ENCODE data around the gene FAM53A. TPM values are rescaled to one million over a fixed set of nuclear protein-coding genes. Genes with fewer than 3 reads are reported as not detected.
"Not testable (repeated sequence)": the region's sequence is repeated elsewhere in the genome, so short reads cannot be mapped to it uniquely, and the experiment has no call there.

Gene FAM53A
- total RNA-seq, 1 experiment from 2014 or later, result 2.4 TPM

DNA sequence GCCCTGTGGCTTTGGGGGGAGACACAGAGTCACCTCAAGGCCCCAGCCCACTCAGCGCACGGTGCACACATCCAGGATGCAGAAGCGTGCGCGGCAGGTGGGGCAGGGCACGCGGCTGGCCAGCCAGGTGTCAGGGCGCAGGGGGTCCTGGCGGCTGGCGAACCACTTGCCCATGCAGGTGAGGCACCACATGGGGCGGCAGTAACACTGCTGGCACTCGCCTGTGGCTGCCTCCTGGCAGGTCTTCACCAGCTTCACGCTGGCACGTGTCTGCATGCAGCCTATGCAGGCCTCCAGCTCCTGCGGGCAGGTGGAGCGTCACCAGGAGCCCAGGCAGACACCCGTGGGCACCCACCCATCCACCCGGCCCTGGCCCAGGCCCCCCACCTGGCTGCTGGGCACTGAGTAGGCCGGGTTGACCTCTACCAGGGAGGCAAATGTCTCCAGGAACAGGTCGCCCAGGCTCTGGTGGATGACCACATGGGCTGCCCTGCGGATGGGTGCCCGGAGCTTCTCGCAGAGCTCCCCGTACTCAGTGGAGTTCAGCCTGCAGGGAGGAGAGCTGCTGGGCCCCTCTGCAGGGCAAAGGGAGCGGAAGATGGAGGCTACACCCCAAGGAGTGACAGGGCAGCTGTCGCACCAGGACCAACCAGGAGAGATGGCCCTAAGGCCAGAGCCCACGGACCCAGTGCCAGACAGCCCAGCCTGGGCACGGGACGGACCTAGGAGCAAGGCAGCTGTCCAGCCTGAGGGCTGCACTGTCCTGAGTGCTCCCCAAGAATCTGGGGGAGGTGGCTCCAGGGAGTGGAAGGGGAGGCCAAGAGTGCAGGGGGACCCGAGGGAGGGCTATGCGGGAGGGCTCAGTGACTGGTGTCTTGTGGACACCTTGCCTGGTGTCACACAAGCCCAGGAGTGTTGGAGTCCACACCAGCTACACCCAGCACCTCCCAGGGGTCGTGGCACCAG is 33.3 kb upstream of the FAM53A start:
- DNase-seq (ENCODE audit: low spot score), result no peak

DNA sequence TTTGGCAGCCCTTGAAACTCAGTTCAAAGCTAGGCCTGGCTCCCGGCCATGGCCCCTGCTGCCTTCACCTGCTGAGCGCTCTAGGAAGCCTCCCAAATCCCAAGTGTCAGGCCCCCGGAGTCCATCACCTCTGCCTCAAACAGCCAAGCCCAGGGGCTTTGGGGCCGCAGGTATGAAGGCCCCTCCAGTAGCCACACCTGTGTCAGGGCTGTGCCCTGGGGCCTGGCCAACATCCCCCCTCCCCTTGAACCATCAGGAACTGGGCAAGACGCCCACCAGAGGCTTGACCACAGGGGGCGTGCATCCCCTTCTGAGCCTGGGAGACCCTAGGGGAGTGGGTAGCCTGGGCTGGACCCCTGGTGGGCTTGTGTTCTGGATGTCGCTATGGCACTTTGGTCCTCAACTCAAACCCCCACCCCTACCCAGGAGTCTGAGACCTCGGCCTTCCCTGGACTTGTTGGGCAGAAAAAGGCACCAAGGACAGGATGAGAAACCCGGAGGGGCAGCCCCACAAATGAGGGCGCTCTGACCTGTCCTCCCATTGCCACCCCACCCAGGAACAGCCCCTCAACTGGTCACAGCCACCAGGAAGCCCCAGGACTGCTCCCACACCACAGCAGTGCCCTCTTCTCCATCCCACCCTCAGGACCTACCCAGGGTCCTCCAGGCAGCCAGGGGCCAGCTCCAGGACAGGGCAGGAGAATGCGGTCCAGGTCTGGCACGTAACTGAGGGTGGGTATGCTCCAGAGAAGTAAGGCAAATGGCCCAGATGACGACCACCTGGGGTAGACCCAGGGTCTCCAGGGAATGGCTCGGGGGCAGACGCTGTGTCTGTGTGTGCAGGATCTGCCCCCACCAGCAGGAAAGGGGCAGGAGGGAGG is 32.2 kb upstream of the FAM53A start:
- DNase-seq (ENCODE audit: low spot score), result no peak

DNA sequence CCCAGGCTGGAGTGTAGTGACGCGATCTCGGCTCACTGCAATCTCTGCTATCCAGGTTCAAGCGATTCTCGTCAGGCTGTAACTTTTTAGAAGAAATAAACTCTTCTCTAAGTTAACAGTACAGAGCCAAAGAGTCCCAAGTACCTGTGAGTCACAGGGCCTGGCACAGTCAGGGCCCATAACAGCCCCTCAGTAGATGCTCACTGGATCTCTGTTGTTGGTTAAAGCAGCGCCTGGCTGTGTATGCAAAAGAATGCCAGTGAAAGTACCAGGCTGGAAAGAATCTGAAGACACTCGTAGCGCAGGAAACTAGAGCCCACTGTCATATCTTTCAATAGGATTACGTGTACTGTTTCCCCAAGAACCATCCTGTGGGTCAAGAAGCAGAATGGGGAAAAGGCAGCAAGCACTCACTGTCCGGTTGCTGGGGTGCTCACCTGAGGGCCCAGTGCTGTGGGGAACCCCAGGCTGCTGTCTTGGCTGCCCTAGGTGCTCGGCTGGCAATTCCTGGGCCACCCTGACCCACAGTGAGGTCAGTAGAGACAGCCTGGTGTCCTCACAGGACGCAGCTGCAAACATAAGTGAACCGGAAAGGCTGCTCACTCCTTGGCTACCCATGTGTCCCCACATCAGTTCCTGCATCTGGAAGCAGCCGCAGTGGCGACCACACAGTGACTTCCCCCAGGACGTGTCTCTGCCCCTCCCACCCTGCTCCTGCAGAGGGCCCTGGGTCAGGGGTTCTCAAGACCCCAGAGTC is 31.1 kb upstream of the FAM53A start:
- DNase-seq (ENCODE audit: low spot score), result no peak

DNA sequence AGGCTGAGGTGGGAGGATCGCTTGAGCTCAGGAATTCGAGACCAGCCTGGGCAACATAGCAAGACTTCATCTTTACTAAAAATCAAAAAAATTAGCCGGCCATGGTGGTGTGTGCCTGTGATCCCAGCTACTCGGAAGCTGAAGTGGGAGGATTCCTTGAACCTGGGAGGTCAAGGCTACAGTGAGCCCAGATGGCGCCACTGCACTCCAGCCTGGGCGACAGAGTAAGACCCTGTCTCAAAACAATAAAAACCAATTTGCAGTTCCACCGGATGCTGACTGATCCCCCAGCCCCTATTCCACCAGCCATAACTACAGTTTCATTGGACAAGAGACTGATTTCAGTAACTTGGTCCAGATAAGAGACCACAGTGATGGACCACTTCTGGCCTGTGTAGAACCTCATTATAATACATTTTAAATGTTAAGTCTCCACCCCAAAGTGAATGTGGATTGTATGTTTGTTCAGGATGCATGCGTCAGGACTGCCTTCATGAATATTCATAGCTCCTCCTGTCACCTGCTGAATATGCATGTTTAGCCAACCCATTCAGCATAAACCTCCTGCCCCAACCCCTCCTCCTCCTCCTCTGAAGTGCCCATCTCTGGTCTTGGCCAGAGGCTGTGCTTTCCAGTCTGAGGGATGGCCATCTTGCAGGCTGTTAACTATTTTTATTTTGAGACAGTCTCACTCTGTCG is 30.3 kb upstream of the FAM53A start:
- DNase-seq (ENCODE audit: low spot score), result no peak

DNA sequence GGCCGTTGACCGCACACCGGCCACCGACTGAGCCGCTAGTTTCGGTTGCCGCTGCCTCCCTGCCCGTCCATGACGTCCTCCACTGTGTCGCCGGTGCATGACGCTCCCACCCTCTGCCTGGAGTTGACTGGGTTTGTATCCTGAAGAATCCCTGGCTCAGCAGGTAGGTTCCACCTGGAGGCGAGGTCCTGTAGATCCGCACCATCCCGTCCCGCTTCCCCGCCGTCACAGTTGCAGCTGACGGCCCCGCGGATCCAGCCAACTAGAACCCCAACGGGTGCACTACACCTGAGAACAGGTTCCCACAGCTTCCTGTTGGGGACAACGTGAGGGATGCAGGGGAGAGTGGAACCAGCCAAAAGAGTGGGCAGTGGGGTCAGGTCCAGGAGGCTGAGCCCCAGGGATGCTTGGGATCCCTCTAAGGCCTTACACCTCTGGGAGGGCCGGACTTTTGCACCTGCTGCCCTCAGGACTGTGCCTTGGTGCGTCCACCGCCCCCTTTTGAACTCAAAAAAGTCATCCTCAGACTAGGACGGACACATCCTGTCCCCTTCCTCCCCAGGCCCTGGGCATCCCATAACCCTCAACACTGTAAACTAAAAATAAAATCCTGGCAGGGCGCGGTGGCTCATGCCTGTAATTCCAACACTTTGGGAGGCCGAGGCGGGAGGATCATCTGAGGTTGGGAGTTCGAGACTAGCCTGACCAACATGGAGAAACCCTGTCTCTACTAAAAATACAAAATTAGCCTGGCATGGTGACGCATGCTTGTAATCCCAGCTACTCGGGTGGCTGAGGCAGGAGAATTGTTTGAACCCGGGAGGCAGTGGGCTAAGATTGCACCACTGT is 29.1 kb upstream of the FAM53A start:
- DNase-seq (ENCODE audit: low spot score), result no peak

DNA sequence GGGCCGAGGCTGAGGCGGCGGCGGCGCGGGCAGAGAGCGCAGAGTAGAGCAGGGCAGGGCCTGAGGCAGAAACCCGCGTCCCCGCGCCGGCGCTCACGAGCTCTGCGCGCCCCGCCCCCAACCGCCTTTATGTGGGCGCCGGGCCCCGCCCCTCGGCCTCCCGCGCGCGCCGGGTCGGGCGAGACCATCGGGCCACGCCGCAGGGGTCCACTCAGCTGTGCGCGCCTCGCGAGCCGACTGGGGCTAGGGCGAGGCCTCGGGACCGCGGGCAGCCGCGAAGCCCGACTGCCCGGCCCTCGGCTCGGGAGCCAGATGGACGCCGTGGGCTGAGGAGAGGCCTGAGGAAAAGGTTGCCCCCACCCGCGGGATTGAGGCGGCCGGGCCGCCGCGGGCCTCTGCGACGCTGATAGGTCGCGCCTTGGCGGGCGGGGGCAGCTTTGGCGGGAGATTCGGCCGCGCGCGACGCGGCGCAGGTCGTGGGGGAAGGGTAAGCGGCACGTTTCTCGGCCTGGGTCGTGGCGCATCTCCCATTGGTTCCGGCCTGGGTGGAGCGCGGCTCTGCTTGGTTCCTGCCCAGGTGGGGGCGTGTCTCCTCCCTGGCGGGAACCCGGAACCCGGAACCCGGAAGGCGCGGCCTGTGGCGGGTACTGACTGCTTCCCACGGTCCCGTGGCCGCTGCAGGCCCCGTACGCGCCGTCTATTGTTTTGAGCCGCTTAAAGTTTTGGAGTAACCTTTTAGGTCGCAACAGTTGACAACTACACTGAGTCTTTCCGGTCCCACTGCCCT is 28.3 kb upstream of the FAM53A start, which contains the start of gene SLBP:
TSS of gene SLBP (minus strand) at position 104 of the 787 bp plus-strand sequence. CDS start 131 bp downstream, outside the sequence.
- DNase-seq (ENCODE audit: low spot score), result peak; percentile 98

DNA sequence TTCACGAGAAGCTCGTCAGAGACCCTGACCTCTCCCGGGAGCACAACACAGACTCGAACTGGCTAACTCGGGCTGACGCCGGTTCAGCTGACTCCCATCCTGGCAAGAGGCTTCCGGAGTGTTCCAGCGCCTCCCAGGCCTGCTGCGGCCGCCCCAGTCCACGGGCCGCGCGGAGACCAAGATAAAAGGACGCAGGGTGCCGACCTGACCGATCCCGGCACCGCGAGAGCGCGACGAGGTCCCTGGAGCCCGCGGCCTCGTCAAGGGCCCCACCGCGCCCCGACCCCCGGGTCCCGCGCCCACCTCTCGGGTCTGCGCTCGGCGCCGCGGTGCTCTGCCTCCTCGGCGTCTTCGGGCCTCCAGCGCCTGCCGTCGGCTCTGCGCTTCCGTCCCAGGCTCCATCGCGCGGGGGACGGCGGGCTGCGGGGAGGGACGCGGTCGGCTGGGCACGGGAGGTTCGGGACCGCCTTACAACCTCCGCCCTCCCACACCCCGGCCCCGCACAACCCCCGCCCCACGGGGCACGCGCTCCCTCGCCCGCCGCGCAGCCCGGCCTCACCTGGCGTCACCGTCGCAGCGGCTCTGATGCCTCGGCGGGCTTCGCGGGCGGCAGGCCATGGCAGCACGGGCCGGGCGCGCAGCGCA is 27.6 kb upstream of the FAM53A start:
- peak; percentile 43 for DNase-seq (ENCODE audit: low spot score)

DNA sequence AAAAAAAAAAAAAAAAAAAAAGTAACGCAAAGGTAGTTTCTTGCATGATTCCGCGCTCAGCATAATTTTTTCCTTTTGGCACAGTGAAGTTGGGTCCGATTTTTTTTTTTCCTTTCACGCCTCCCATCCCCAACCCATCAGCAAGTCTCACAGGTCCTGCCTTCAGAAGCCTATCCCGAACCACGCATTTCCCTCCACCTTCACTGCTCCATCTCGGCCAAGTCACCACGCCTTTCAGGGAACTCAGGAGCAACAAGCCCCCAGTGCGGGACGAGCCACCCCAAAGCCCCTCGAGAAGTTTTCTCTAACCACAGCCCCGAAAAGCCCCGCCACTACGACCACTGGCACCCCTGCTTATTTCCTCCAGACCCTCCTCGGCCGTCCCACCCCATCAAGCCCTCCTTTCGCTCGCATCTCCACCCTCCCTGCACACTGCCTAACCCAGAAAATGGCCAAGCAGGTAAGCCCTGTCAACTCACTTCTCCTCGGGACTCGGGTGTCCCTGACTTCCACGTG is 27.0 kb upstream of the FAM53A start:
- DNase-seq (ENCODE audit: low spot score), result peak; percentile 32

DNA sequence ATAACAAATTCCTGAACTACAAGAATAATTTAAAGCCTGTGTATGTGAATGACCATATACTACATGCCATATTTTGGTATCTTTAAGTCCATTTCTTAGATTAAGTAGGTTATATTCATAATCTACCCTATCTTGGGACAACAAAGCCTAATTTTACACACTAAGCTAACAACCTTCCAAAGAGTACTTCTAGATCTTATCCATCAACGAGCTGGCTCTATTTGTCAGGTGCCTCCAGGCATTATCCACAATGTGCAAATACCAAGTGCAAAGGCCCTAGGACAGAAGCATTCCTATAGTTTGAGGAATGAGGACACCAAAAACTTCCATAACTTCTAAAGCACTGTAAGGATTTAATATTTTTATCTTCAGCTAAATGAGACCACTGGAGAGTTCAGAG is 24.5 kb upstream of the FAM53A start:
- DNase-seq (ENCODE audit: low spot score), result no peak

DNA sequence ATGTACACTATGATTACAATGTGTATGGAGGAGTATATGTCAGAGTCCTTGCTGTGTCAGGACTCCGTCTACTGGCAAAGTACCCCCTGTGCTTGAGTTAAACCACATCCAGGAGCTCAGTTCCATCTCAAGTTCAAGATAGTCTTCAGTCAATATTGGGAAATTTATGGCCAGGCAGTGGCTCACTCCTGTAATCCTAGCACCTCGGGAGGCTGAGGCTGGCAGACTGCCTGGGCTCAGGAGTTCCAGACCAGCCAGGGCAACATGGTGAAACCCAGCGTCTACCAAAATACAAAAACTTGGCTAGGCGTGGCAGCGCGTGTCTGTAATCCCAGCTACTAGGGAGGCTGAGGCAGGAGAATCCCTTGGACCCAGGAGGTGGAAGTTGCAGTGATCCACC is 22.2 kb upstream of the FAM53A start:
- DNase-seq (ENCODE audit: low spot score), result no peak

DNA sequence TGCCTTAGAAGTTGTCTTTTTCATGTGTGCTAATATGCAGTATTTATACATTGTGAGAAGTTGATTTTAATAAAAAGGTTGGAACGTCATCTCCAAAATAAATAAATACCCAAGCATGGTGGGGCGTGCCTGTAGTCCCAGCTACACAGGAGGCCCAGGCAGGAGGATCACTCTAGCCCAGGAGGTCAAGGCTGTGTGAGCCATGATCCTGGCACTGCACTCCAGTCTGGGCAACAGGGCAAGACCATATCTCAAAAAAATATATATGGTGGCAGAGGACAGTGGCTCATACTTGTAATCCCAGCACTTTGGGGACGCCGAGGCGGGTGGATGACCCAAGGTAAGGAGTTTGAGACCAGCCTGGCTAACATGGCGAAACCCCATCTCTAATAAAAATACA is 21.6 kb upstream of the FAM53A start:
- DNase-seq (ENCODE audit: low spot score), result no peak

DNA sequence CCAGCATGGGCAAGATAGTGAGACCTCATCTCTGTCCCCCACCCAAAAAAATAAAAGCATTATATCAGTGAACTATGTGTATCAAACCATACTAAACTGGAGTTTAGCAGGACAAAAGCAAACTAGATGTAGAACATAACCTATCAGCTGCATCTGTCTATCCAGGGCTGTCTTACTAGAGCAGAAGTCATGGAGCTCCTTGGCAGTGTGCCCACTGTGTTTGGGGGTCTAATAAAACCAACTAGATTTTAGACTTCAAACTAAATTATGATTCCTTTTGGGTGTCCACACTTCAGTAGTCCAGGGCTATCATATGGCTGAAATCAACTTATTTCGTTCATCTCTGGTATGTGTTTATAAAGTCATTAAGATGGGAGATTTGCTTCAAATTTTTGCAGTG is 19.8 kb upstream of the FAM53A start:
- DNase-seq (ENCODE audit: low spot score), result no peak

DNA sequence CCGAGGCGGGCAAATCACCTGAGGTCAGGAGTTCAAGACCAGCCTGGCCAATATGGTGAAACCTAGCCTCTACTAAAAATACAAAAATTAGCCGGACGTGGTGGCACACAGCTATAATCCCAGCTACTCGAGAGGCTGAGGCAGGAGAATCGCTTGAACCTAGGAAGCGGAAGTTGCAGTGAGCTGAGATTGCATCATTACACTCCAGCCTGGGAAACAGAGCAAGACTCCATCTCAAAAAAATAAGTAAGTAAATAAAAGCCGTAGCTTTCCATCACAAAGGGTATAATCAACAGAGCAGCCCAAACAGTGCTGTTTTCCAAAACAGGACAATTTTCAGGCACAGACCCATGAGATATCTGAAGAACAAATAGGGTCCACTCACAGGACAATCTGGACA is 17.6 kb upstream of the FAM53A start:
- DNase-seq (ENCODE audit: low spot score), result not testable (repeated sequence)

DNA sequence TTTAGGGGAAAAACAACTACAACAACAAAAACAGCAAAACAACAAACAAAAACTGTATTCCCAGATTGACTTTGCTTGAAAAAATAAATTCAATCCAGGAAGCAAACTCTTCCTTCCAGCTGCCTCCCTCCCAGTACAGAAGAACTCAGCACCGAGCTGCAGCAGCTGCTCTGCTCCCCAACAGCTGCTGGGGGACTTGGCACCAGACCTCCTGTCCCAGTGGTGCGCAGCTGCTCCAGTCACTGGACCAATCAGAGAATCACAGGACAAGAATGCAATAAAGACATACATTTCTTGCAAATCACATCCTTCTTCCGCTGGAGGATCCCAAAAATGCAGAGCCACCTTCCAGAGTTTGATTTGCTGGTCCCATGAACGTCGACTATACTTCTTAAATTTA is 11.8 kb upstream of the FAM53A start:
- DNase-seq (ENCODE audit: low spot score), result no peak

DNA sequence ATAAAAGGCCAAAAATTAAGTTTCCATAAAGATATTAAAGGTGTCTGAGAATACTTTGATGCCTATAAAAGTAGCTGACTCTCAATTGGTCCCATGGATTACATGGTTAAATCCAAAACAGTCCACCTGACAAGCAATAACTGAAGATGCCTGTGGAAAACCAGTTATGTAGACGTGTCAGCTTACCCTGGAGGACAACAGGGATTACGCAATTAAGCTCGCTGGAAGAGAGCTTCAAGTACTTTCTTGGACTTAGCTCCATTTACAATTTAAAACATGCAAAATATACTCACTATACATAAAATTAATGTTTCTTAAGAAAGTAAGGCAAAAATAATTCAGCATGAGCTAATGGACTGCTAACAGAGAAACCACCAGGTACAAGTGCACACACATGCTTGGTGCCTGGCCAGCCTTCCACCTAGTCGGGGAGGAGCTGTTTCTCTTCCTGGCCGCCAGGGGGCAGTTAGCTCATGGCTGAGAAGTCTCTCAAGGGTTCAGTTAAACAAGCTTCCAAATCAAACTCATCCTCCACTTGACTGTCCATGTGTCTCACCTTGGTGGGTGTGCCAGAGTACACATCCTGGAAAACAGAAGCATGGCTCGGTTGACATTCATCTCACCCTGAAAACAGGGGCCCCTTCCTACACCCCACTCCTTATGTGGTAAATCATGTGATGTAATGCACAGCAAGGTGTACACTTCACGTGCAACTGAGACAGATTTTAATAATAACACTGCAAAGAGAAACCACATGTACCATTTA is 9.2 kb upstream of the FAM53A start:
- DNase-seq (ENCODE audit: low spot score), result peak; percentile 87

DNA sequence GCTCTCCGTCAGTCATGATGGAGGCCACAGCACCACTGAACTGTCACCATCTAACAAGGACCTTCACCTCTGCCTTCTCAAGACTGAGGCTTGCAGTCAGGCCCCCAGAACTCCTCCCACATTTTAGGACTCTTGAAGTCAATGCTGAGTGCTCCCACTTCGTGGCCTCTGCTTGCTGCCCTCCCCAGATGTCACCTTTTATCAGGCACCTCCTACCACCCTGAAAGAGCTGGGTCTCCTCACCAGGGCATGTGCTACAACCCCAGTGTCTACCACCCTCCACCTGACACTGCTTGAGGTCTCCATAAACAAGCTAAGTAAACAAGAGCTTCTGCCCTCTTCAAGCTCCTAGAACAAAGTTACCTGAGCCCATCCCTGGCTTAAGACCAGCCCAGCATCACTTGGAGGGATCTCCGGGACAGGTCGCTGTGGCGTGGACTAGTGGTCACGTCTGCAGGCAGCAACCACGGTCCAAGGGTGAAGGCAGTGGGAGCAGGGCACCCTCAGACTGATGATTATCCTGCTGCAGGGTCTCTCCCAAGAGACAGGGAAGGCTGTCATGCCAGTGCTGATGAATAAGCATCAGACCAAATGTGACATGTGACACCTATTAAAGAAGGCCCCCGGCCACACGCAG is 7.7 kb upstream of the FAM53A start:
- no peak for DNase-seq (ENCODE audit: low spot score)

DNA sequence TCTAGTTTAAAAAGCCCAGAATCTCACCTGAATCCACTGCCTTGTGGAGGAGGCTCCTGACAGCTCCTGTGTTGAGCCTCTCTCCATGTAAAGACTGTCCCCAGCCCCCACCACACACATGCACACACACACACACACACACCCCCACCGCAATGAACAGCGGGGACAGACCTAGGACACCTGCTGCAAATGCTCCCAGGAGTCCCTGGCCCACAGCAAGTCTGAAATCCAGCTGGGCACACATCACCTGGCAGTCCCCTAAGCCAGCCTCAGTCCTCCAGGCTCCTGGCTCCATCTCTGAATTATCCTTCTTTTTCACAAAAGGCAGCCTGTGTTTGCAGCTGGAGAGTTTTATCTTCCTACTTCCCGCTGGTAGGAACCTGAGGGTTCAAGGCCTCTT is 6.6 kb upstream of the FAM53A start:
- DNase-seq (ENCODE audit: low spot score), result no peak
